KOPT-K1 (cell line): ENCODE data around the gene GALNT1.

Source experiments
- H3K27ac ChIP-seq: fragments of 200-600 bp; sonication (generic); 2 replicates; pipeline ENCODE4 v1.5.1; 2016; ENCODE audit warnings: antibody characterized with exemption, mild to moderate bottlenecking, low read depth, low read length; ENCODE audit not compliant: poor library complexity, severe bottlenecking
- H3K36me3 ChIP-seq: fragments of 200-600 bp; sonication (generic); 2 replicates; pipeline ENCODE4 v1.5.1; 2017; ENCODE audit warnings: antibody characterized with exemption, mild to moderate bottlenecking, low read length, moderate library complexity; ENCODE audit not compliant: insufficient read depth
- H3K9me3 ChIP-seq: fragments of 200-600 bp; sonication (generic); 2 replicates; pipeline ENCODE4 v1.5.1; 2017; ENCODE audit warnings: antibody characterized with exemption, low read length, mild to moderate bottlenecking; ENCODE audit not compliant: insufficient read depth, poor library complexity, severe bottlenecking

Gene GALNT1

GRCh38 chr18:35749701-35750100 lies 168.2 kb downstream of the GALNT1 start:
- Histone ChIP-seq H3K36me3 (no peaks in the 10 kb centered on the region), H3K27ac (no peak overlapping the region), H3K9me3 (no peaks in the 10 kb centered on the region)

DNA sequence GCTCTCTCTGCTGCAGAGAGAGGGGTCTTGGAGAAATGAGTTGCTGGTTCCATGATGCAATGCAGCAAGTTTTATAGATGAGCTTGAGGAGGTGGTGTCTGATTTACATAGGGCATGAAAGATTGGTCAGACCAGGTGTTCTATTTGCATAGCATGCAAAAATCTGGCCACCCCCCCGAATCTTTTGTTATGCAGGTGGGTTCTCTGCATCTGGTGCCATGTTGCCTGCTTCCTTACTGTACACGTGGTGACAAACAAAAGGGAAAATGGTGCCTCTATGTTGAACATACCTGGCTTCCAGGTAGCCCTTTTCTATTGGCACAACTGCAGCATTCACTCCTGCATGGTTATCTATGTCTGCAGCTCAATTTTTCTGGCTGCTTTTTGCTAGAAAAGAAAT lies 169.4 kb downstream of the GALNT1 start:
- H3K9me3 ChIP-seq: no peaks in the 10 kb centered on the region

GRCh38 chr18:35753306-35753910 lies 171.9 kb downstream of the GALNT1 start:
- Histone ChIP-seq H3K27ac (no peak overlapping the region), H3K36me3 (no peaks in the 10 kb centered on the region), H3K9me3 (no peaks in the 10 kb centered on the region)

More for the DNA sequence above, 169.4 kb downstream of the GALNT1 start:
- H3K36me3 ChIP-seq: no peaks in the 10 kb centered on the region
- H3K27ac ChIP-seq: no peak overlapping the region

GRCh38 chr18:35754464-35754863 lies 172.9 kb downstream of the GALNT1 start:
- no peak overlapping the region for H3K27ac ChIP-seq
- H3K36me3 ChIP-seq: no peaks in the 10 kb centered on the region
- no peaks in the 10 kb centered on the region for H3K9me3 ChIP-seq

- Histone ChIP-seq H3K27ac (no peak overlapping the region), H3K36me3 (no peaks in the 10 kb centered on the region), H3K9me3 (no peaks in the 10 kb centered on the region)
Observed at GRCh38 chr18:35755369-35755768, 173.8 kb downstream of the GALNT1 start.

- Histone ChIP-seq H3K36me3 (no peaks in the 10 kb centered on the region), H3K9me3 (no peaks in the 10 kb centered on the region), H3K27ac (no peak overlapping the region)
Observed at GRCh38 chr18:35756506-35757117, 175.1 kb downstream of the GALNT1 start.
